HCT116 (cell line): ENCODE results near the gene CCDC90B. TPM values are rescaled to one million over a fixed set of nuclear protein-coding genes. Genes with fewer than 3 reads are reported as not detected.

Experiments used
- ATAC-seq: fragments of 200-7000 bp; cut with Tn5 transposase; 2 replicates; pipeline ENCODE4 v1.9.1; 2020; ENCODE audit warnings: mild to moderate bottlenecking, moderate library complexity
- BruUV-seq: library from RNA; stranded (reverse); fragments of 400-500 nt; replicated peaks from 2 replicates; lab custom pipeline; 2021; lab: Mats Ljungman, UMichigan
- CTCF ChIA-PET: fragments of 300-600 bp; sonication (Branson Sonifier 250); formaldehyde crosslinking; loops from one replicate; lab custom pipeline; 2021; ENCODE audit warnings: antibody characterized with exemption; lab: Charles Lee
- POLR2A ChIA-PET: fragments of 300-600, 350-600 bp; sonication (Branson Sonifier 250); formaldehyde crosslinking; loops from one replicate; lab custom pipeline; 2021; ENCODE audit warnings: antibody characterized with exemption; lab: Charles Lee
- RAD21 ChIA-PET, 2 experiments: fragments of 300-600 bp; sonication (Branson Sonifier 250); formaldehyde crosslinking; loops; one replicate each; lab custom pipeline; 2023; ENCODE audit warnings: low total read pairs in 2 of 2; ENCODE audit not compliant: uncharacterized antibody in 2 of 2, unreplicated experiment in 2 of 2, low non-redundant PET in 1 of 2; lab: Charles Lee
- DNase-seq: peaks from one replicate; pipeline ENCODE4 v3.0.0-alpha.2; 2010; ENCODE audit warnings: low read depth, low spot score
- H2AFZ ChIP-seq: fragments of 200-600 bp; shearing (Covaris generic), sonication (generic); 2 replicates; pipeline ENCODE4 v1.6.1; 2017; ENCODE audit warnings: low read depth, mixed run types, mixed read lengths, antibody characterized with exemption, low read length; ENCODE audit not compliant: poor library complexity, severe bottlenecking
- H3K27ac ChIP-seq: 2 replicates; pipeline ENCODE4 v1.5.1; 2012; ENCODE audit warnings: low read depth, low read length
- H3K27me3 ChIP-seq: fragments of 200-600 bp; sonication (generic); 2 replicates; pipeline ENCODE4 v1.6.1; 2016; ENCODE audit warnings: mixed run types, low read length, mixed read lengths; ENCODE audit not compliant: insufficient read depth
- H3K36me3 ChIP-seq, 2 experiments: fragments of 200-500 bp in 1 of 2; fragments of 200-600 bp in 1 of 2; sonication (Bioruptor generic) in 1 of 2; sonication (generic) in 1 of 2; 2 replicates each; pipeline versions ENCODE4 v1.5.1 to v1.6.1; 2014 to 2016; ENCODE audit warnings: low read length in 2 of 2, inconsistent platforms in 1 of 2, mixed read lengths in 1 of 2, mixed run types in 1 of 2; ENCODE audit not compliant: insufficient read depth in 2 of 2, control insufficient read depth in 1 of 2
- H3K4me1 ChIP-seq, 2 experiments: fragments of 200-600 bp in 1 of 2; sonication (generic) in 1 of 2; 2 replicates each; pipeline versions ENCODE4 v1.5.1 to v1.6.1; 2012 to 2017; ENCODE audit warnings: low read length in 2 of 2, inconsistent platforms in 1 of 2, mild to moderate bottlenecking in 1 of 2, mixed read lengths in 1 of 2, mixed run types in 1 of 2, moderate library complexity in 1 of 2; ENCODE audit not compliant: insufficient read depth in 2 of 2, control insufficient read depth in 1 of 2
- H3K4me2 ChIP-seq: fragments of 200-600 bp; sonication (generic); 2 replicates; pipeline ENCODE4 v1.6.1; 2017; ENCODE audit warnings: mixed run types, low read length, mixed read lengths
- H3K4me3 ChIP-seq, 2 experiments: fragments of 200-600 bp in 1 of 2; sonication (generic) in 1 of 2; replicated peaks in 1 of 2; 2 replicates each; pipeline ENCODE4 v1.5.1; 2011 to 2016; ENCODE audit warnings: low read length in 2 of 2, control low read depth in 1 of 2, low read depth in 1 of 2, mild to moderate bottlenecking in 1 of 2, mixed read lengths in 1 of 2, mixed run types in 1 of 2
- H3K79me2 ChIP-seq: fragments of 200-600 bp; sonication (generic); 2 replicates; pipeline ENCODE4 v1.6.1; 2017; ENCODE audit warnings: mild to moderate bottlenecking, mixed run types, low read length, moderate library complexity, mixed read lengths; ENCODE audit not compliant: insufficient read depth
- H3K9ac ChIP-seq: fragments of 200-600 bp; sonication (generic); 2 replicates; pipeline ENCODE4 v1.6.1; 2016; ENCODE audit warnings: low read length, mixed read lengths
- H3K9me2 ChIP-seq: fragments of 200-600 bp; sonication (generic), shearing (Covaris generic); 2 replicates; pipeline ENCODE4 v1.6.1; 2017; ENCODE audit warnings: mixed run types, mild to moderate bottlenecking, moderate library complexity; ENCODE audit not compliant: insufficient read depth
- H3K9me3 ChIP-seq, 2 experiments: fragments of 200-500 bp in 1 of 2; fragments of 200-600 bp in 1 of 2; sonication (Bioruptor generic) in 1 of 2; sonication (generic) in 1 of 2; 2 replicates each; pipeline ENCODE4 v1.6.1; 2014 to 2017; ENCODE audit warnings: low read length in 2 of 2, mixed read lengths in 2 of 2, inconsistent platforms in 1 of 2, low read depth in 1 of 2, mild to moderate bottlenecking in 1 of 2, mixed run types in 1 of 2, moderate library complexity in 1 of 2; ENCODE audit not compliant: control insufficient read depth in 1 of 2, insufficient read depth in 1 of 2
- H4K20me1 ChIP-seq: fragments of 200-600 bp; sonication (generic), shearing (Covaris generic); 2 replicates; pipeline ENCODE4 v1.6.1; 2017; ENCODE audit warnings: mixed run types, mild to moderate bottlenecking, moderate library complexity; ENCODE audit not compliant: insufficient read depth
- CTCF ChIP-seq, 3 experiments: fragments of 200-600 bp in 1 of 3; sonication (generic) in 1 of 3; IDR thresholded peaks in 2 of 3; conservative IDR thresholded peaks in 1 of 3; 2 replicates each; pipeline ENCODE4 v1.5.1; 2012 to 2017; ENCODE audit warnings: low read depth in 2 of 3, low read length in 2 of 3, antibody characterized with exemption in 1 of 3, borderline replicate concordance in 1 of 3, control low read depth in 1 of 3, mild to moderate bottlenecking in 1 of 3, mixed read lengths in 1 of 3, mixed run types in 1 of 3, moderate library complexity in 1 of 3; ENCODE audit not compliant: insufficient read depth in 1 of 3
- YY1 ChIP-seq: IDR thresholded peaks from 2 replicates; pipeline ENCODE4 v1.6.1; 2011; ENCODE audit warnings: low read length, low read depth, moderate library complexity, mild to moderate bottlenecking; ENCODE audit not compliant: insufficient replicate concordance; ENCODE audit errors: extremely low read depth
- intact Hi-C: fragments of 100-400 bp; cut with micrococcal nuclease; formaldehyde crosslinking; loops from 2 replicates; pipeline ENCODE4 v1.10.0; 2022
- total RNA-seq: library from RNA; stranded (reverse); gene quantifications from one replicate; pipeline ENCODE4 v1.2.1, GENCODE V29; 2021; ENCODE audit not compliant: unreplicated experiment

The CCDC90B gene
- total RNA-seq, 1 experiment from 2014 or later: 30.3 TPM

GRCh38 chr11:83219095-83219494 lies 67.1 kb downstream of the CCDC90B start:
- H3K4me2 ChIP-seq: no peak overlapping the region
- ChIA-PET CTCF (no interaction called here), RAD21 (no interaction called here), POLR2A (no interaction called here)
- TF ChIP-seq YY1: no peak
- TF ChIP-seq CTCF (IDR thresholded peaks at IDR 0.05 in 2 of 3, conservative IDR thresholded peaks at IDR 0.05 in 1 of 3; ENCODE audit: borderline replicate concordance in 1 of 3, insufficient read depth in 1 of 3, low read depth in 2 of 3, low read length in 2 of 3): peak in 2 of 3 experiments; percentile 36 to 38; a peak in 4 of 6 replicates
- H3K27me3 ChIP-seq: no peaks in the 10 kb centered on the region; the same call in 1 of the 2 replicates
- no peak overlapping the region for H3K9ac ChIP-seq
- H3K79me2 ChIP-seq: no peaks in the 10 kb centered on the region
- ATAC-seq (peak; percentile 58), DNase-seq (no peak)
- no peaks in the 10 kb centered on the region for H3K4me1 ChIP-seq
- no peak overlapping the region for H3K4me3 ChIP-seq
- no TSS peak for BruUV-seq
- no peaks in the 10 kb centered on the region for H3K9me2 ChIP-seq
- no peaks in the 10 kb centered on the region for H3K36me3 ChIP-seq
- H4K20me1 ChIP-seq: no peaks in the 10 kb centered on the region
- intact Hi-C loops: no loop called here
- no peak overlapping the region for H3K27ac ChIP-seq
- no peaks in the 10 kb centered on the region for H3K9me3 ChIP-seq
- no peak overlapping the region for H2AFZ ChIP-seq

Other genes starting within 250 kb of the CCDC90B start
- 5.7 TPM for gene RAB30, start 214.5 kb downstream of the CCDC90B start, total RNA-seq
- gene PCF11, start 129.2 kb downstream of the CCDC90B start, total RNA-seq: 41.9 TPM
- 5.4 TPM for gene ANKRD42, start 92.7 kb downstream of the CCDC90B start, total RNA-seq